GDM1 (cell line): Measurements from ENCODE around the gene LKAAEAR1.

Experiments
- DNase-seq: peaks from one replicate; lab custom pipeline; 2025; lab: John Stamatoyannopoulos, UW

The LKAAEAR1 gene

GRCh38 chr20:64078934-64079272, 5.3 kb downstream of the LKAAEAR1 start:
- DNase-seq, result no peak

- peak; percentile 75 for DNase-seq
These were observed 6.2 kb downstream of the LKAAEAR1 start for GRCh38 chr20:64077876-64078551.

GRCh38 chr20:64077541-64077875, 6.7 kb downstream of the LKAAEAR1 start:
- DNase-seq, result no peak

- DNase-seq, result peak; percentile 84
These were observed 7.1 kb downstream of the LKAAEAR1 start for GRCh38 chr20:64077094-64077493.

- no peak for DNase-seq
These were observed 7.9 kb downstream of the LKAAEAR1 start for GRCh38 chr20:64076061-64076997.

GRCh38 chr20:64075556-64075955, 8.6 kb downstream of the LKAAEAR1 start:
- DNase-seq, result no peak

- no peak for DNase-seq
These were observed 9.2 kb downstream of the LKAAEAR1 start for GRCh38 chr20:64074963-64075362.

- no peak for DNase-seq
These were observed 9.9 kb downstream of the LKAAEAR1 start for GRCh38 chr20:64074184-64074789.

GRCh38 chr20:64073476-64074183, 10.6 kb downstream of the LKAAEAR1 start:
- no peak for DNase-seq

GRCh38 chr20:64072498-64073063, 11.6 kb downstream of the LKAAEAR1 start:
- DNase-seq, result no peak

GRCh38 chr20:64071341-64072332, 12.6 kb downstream of the LKAAEAR1 start:
- no peak for DNase-seq

GRCh38 chr20:64070244-64070993, 13.8 kb downstream of the LKAAEAR1 start:
- DNase-seq, result no peak

- DNase-seq, result no peak
These were observed 14.5 kb downstream of the LKAAEAR1 start for GRCh38 chr20:64069614-64070243.

GRCh38 chr20:64069209-64069613, 15.0 kb downstream of the LKAAEAR1 start:
- DNase-seq, result no peak

GRCh38 chr20:64068386-64069208, 15.6 kb downstream of the LKAAEAR1 start:
- DNase-seq, result peak; percentile 30

GRCh38 chr20:64067733-64068307, 16.4 kb downstream of the LKAAEAR1 start:
- DNase-seq, result no peak

- DNase-seq, result no peak
These were observed 17.1 kb downstream of the LKAAEAR1 start for GRCh38 chr20:64067005-64067632.

GRCh38 chr20:64065974-64066343, 18.2 kb downstream of the LKAAEAR1 start:
- peak; percentile 55 for DNase-seq
